Choroid plexus epithelial cell (primary cell): ENCODE results near the gene ZNF273.

Experiments used
- DNase-seq: peaks from one replicate; pipeline ENCODE4 v3.0.0-alpha.2; 2010; ENCODE audit warnings: low read depth
- H3K4me3 ChIP-seq: 2 replicates; pipeline ENCODE4 v1.5.1; 2011; ENCODE audit warnings: low read depth, mild to moderate bottlenecking, control low read depth, low read length, moderate library complexity
- TF ChIP-seq, protein P1 (sequence below): conservative IDR thresholded peaks from 2 replicates; pipeline ENCODE4 v1.5.1; 2011; ENCODE audit warnings: low read depth, mild to moderate bottlenecking, control low read depth, inconsistent platforms, low read length, moderate library complexity

ZNF273 gene

DNA sequence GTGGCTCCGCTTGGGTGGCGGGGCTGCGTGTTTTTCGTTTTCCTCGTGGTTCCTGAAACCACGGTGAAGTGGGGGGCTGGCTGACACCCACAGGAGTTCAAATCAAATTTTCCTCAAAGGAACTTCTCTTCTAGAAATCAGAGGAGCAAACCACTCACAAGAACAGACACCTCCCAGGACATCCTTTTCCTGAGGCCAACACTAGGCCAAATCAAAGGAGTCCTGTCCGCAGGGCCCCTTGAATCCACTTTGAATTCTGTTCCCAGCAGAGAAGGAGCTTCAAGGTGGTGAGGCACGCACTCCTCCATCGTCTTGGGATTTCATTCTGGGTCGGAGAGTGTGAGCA is 29.9 kb upstream of the ZNF273 start:
- DNase-seq, result no peak
- TF ChIP-seq, protein P1, sequence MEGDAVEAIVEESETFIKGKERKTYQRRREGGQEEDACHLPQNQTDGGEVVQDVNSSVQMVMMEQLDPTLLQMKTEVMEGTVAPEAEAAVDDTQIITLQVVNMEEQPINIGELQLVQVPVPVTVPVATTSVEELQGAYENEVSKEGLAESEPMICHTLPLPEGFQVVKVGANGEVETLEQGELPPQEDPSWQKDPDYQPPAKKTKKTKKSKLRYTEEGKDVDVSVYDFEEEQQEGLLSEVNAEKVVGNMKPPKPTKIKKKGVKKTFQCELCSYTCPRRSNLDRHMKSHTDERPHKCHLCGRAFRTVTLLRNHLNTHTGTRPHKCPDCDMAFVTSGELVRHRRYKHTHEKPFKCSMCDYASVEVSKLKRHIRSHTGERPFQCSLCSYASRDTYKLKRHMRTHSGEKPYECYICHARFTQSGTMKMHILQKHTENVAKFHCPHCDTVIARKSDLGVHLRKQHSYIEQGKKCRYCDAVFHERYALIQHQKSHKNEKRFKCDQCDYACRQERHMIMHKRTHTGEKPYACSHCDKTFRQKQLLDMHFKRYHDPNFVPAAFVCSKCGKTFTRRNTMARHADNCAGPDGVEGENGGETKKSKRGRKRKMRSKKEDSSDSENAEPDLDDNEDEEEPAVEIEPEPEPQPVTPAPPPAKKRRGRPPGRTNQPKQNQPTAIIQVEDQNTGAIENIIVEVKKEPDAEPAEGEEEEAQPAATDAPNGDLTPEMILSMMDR, result no peak
- no peak overlapping the region for H3K4me3 ChIP-seq

DNA sequence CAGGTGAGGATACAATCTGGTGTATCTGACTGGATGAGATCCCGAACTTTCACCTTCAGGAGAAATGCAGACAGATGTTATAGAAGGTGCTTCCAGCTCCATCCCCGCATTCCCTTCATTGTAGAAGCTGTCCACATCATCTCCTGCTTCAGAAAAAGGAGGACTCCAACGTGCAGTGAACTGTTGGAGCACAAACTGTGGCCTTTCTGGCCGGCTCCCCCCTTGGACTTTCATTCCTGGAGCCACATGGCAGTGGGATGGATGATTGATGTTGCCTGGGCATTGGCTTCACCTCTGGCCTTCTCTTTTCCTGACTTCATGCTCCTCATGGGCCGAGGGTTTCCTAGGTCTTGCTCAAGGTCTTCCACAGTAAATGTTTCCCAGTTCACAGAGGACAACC is 29.6 kb upstream of the ZNF273 start:
- DNase-seq, result no peak
- H3K4me3 ChIP-seq, result no peak overlapping the region
- TF ChIP-seq, protein P1, result no peak

DNA sequence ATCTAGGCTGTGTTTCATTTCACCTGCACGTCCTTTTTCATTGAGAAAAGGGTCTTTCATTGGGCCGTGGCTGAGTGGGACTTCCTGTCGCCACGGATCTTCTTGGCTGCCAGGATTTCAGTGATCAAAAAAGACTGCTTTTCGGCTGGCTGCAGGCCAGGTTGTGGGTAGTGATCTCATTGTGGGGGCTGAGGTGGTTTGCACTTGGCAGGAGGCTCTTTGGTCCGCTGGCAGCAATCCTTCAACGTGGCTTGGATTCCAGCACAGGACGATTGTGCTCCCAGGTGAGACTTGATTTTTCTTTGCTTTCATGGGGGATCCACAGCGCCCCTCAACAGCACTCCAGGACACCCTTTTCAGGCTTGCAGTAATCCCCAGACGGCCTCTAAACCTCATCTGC is 29.0 kb upstream of the ZNF273 start:
- no peak for DNase-seq
- H3K4me3 ChIP-seq, result no peak overlapping the region
- TF ChIP-seq, protein P1, result no peak

DNA sequence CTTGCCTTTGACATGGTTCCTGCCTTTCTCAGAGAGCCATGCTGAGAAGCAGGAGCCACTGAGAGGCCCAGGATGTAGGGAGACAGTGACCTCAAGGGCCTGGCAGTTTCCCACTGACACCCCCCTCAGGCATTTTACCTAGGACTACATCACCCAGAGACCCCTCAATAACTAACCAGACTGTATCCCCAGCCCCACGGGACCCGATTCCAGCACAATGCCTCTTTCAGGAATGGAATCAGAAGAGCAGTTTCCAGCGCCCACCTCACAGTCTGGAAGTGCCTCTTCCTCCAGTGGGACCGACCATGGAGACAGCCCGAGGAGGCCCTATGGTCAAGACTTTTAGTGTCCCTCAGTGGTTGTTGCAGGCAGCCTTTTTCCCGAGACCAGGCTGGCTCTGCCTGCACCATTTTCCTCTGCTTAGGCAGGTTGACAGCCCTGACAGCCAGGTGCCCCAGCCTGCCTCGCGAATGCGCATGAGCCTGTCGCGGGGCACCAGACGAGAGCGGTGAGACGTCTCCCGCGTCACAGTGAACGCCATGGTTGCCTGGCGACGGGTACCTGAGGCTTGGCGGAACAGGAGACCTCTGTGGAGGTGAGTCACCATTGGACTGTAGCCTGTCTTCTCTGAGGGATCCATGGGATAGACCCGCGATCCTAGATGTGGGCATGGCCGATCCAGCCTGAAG is 28.4 kb upstream of the ZNF273 start:
- no peak for DNase-seq
- H3K4me3 ChIP-seq, result no peak overlapping the region
- TF ChIP-seq, protein P1, result no peak

DNA sequence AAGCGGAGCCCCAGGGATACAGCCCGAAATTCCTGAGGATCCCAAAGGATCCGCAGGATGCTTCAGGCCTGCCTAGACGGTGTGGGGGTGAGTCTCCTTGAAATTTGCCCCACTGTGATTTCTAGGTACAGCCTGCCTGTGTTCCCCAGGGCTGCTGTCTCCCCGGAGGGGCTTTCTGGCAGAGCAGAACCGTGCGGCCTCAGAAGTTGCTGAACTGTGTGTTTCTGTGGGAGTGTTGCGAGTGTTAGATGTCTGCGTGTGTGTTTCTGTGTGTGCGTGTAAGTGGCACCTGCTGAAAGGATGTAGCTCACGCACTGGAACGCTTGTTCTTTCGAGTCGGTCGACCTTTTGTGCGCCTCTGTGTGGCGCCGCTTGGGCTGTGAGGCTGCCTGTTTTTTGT is 27.8 kb upstream of the ZNF273 start:
- TF ChIP-seq, protein P1, result no peak
- DNase-seq, result no peak
- H3K4me3 ChIP-seq, result no peak overlapping the region

DNA sequence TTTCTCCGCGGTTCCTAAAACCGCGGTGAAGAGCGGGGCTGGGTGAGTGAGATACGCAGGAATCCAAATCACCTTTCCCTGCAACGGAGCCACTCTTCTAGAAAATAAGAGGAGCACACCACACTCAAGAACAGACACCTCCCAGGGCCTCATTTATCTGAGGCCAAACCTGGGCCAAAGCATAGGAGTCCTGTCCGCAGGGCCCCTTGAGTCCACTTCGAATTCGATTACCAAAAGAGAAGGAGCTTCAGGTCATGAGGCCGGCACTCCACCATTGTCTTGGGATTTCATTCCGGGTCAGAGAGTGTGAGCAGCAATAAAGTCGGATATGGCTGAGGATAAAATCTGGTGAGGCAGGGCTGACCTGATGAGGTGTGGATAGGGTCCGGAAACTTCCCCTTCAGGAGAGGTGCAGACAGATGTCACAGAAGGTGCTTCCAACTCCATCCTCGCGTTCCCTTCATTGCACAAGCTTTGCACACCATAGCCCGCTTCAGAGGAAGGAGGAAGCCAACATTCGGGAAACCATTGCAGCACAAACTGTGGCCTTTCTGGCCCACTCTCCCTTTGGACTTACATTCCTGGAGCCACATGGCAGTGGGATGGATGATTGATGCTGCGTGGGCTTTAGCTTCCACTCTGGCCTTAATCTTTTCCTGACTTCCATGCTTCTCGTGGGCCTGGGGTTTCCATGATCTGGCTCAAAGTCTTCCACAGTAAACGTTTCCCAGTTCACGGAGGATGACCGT is 27.2 kb upstream of the ZNF273 start:
- TF ChIP-seq, protein P1, result no peak
- no peak overlapping the region for H3K4me3 ChIP-seq
- no peak for DNase-seq
